ENCODE data around the gene RIPOR2.
"Not testable (repeated sequence)": the region's sequence is repeated elsewhere in the genome, so short reads cannot be mapped to it uniquely, and the experiment has no call there.

Gene RIPOR2

GRCh38 chr6:24925661-24926060 is 10.1 kb downstream of the RIPOR2 start:
- DNase-seq (ENCODE audit: low read depth), result no peak

DNA sequence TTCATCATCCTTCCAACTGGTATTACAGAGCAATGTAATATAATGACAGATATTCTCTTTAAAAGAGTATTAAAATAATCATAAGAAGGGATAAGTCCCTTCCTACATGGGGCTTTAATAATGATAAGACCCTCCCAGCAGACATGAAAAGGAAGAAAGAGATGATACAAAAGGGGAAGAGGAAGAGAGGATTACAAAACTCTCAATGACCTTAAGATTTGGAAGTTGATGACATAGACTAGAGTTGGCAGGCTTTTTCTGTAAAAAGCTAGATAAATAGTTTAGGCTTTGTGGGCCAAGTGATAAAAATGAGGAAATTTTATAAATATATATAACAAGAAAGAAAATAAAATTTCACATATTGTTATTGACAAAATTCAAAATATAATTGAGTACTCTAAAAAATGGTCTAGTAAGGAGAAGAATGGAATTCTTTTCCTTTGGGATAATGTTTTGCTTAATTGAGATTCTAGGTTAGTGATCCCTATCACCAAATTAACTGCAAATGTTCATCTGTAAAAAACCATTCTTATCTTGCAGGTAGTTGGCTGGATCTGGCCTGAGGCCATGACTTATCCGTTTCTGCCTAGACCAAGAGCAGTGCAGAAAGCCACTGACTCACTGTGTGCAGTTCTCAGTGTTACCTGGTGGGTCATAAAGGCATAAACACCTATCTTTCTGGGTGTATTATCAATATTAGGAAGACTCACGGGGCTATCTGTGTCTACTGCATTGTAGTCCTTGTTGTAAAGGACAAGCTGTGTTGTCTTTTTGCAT is 11.0 kb downstream of the RIPOR2 start:
- DNase-seq (ENCODE audit: low read depth), result no peak

DNA sequence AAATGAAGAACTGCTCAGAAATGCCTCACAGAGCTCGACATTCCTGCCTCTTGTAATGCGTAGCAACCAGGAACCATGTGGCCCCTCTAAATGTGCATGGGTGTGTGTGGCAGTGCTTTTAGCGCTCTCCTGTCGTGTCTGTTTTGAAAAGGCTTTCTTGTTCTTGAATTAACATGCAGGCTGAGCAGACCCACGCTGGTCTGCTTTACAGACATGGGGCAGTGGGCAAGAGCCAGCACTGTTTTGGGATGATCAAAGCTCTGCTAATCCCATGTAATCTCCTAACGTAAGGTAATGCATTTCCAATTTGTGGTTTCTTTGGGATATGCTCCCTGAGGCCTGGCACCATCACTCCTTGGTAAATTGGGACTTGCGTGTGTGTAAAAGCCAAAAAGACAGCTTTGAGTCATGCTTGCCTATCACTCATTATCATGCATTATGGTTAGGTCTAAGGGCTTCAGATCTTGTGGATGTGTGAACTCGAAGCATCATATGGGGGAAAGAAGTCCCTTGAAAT is 11.8 kb downstream of the RIPOR2 start:
- DNase-seq (ENCODE audit: low read depth), result no peak

- no peak for DNase-seq (ENCODE audit: low read depth)
Measured at GRCh38 chr6:24922814-24923213, 12.9 kb downstream of the RIPOR2 start.

- DNase-seq (ENCODE audit: low read depth), result no peak
Measured at GRCh38 chr6:24922170-24922569, 13.6 kb downstream of the RIPOR2 start.

GRCh38 chr6:24920136-24920535 is 15.6 kb downstream of the RIPOR2 start:
- no peak for DNase-seq (ENCODE audit: low read depth)

DNA sequence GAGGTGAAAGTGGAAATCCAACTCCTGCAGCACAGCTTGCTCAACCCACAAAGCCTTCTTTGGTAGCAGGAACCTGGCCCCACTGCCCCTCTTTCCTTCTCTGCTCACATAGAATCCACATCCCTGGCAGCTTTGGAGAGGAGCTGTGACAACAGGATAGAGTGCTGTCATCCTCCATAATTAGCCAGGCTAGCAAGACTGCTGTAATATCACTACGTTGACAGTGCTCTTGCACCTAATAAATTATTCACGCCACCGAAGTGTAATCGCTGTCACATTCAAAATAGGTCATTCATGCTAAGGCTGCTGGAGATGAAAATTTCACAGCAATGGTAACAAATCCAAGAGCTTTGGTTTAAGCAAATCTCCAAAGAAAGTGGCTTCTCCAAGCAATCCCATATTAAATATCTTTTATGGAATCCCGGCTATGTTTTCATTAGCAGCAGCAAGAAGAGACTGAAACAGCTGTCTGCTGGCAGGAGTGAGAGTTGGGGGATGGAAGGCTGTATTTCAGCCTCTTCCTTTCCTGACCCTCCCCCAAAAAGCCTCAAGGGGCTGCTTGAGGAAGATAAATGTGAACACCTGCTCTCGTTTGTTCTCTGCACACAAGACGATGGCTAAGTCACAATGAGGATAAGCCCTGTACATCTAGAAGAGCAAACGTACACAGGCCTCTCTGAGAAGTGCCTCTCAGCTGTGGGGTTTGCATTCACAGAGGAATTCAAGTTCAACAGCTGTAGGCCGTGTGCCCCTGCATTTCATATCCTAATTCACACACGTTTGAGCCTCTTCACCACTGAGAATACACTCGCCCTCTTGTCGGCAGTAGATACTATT is 16.5 kb downstream of the RIPOR2 start:
- no peak for DNase-seq (ENCODE audit: low read depth)

DNA sequence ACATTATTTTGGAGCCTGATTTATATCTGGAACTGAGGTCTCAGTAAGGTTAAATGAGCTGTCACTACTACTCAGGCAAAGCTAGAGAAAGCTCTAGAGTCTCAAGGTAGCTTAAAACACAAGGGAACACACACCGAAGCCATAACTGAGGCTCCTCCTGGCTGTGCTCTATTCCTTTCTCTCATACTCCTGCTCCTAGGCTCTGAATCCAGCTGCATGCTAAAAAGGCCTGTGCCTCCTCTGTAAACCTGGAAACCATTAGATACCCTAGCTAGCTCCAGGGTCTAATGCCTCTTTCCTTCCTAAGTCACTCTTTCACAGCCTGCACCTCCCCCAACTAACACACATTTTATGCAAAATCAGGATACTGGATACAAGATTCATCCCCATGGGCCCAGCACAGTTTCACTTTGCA is 17.1 kb downstream of the RIPOR2 start:
- DNase-seq (ENCODE audit: low read depth), result no peak

- no peak for DNase-seq (ENCODE audit: low read depth)
Measured at GRCh38 chr6:24916496-24916895, 19.3 kb downstream of the RIPOR2 start.

- DNase-seq (ENCODE audit: low read depth), result no peak
Measured at GRCh38 chr6:24915641-24916040, 20.1 kb downstream of the RIPOR2 start.

- DNase-seq (ENCODE audit: low read depth), result not testable (repeated sequence)
Measured at GRCh38 chr6:24914082-24914481, 21.7 kb downstream of the RIPOR2 start.

GRCh38 chr6:24911796-24912382 is 23.9 kb downstream of the RIPOR2 start:
- DNase-seq (ENCODE audit: low read depth), result no peak

GRCh38 chr6:24910961-24911725 is 24.6 kb downstream of the RIPOR2 start:
- peak; percentile 31 for DNase-seq (ENCODE audit: low read depth)

GRCh38 chr6:24910331-24910960 is 25.3 kb downstream of the RIPOR2 start:
- no peak for DNase-seq (ENCODE audit: low read depth)

DNA sequence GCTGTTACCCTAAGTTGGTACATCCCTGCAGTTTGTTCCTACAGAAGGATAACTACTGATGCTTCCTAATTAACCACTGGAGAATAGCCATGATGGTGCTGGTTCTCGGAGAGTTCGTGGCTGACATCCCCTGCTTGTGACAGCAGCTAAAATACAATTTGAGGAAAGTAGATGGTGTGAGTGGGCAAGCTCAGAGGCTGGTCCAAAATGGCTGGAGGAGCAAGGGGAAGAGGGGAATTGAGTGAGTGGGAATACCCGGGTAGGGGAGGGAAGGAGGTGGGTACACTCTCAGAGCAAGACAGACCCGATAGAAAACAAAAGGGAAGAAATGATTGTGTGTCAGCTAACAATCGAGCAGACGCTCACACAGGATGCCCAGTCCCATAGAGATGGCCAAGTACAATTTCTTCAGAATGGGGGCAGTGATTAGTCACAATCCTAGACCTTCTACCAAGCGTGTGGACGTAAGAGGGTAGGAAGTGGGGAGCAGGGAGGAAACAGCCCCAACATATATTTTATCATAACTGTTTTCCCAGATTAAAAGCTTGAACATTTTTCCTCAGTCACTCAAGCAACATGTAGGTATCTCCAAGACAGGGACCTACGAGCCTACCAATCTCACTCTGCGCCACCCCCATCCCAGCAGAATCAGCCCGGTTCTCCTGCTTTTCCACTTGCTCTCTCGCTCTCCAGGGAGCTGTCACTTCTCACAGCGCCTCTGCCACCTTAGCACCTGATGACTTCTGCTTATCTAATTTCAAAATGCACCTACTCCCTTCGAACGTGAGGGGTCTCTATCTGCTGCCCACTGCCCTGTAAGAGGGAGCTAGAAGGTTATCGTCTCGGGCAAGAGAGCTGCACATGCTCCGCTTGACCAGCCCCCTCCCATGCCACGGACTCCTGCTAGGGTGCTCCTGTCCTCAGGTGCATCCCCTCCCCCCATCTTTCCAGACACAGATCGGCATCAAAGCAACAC is 26.2 kb downstream of the RIPOR2 start:
- DNase-seq (ENCODE audit: low read depth), result no peak

- DNase-seq (ENCODE audit: low read depth), result no peak
Measured at GRCh38 chr6:24908650-24909035, 27.1 kb downstream of the RIPOR2 start.

- no peak for DNase-seq (ENCODE audit: low read depth)
Measured at GRCh38 chr6:24907919-24908649, 27.7 kb downstream of the RIPOR2 start.

GRCh38 chr6:24906314-24906713 is 29.4 kb downstream of the RIPOR2 start:
- DNase-seq (ENCODE audit: low read depth), result no peak

- no peak for DNase-seq (ENCODE audit: low read depth)
Measured at GRCh38 chr6:24905483-24905882, 30.3 kb downstream of the RIPOR2 start.

GRCh38 chr6:24903681-24904080 is 32.1 kb downstream of the RIPOR2 start:
- no peak for DNase-seq (ENCODE audit: low read depth)

Data from activated T-helper 1 cell treated with Interleukin-2 at 50 U/mL for 16 hours (primary cell).